Measurements from ENCODE around the gene CNTNAP5.

Gene CNTNAP5

GRCh38 chr2:124646166-124646815, 621.2 kb downstream of the CNTNAP5 start:
- FAIRE-seq: no peak

GRCh38 chr2:124647245-124647644, 622.2 kb downstream of the CNTNAP5 start:
- FAIRE-seq: no peak

DNA sequence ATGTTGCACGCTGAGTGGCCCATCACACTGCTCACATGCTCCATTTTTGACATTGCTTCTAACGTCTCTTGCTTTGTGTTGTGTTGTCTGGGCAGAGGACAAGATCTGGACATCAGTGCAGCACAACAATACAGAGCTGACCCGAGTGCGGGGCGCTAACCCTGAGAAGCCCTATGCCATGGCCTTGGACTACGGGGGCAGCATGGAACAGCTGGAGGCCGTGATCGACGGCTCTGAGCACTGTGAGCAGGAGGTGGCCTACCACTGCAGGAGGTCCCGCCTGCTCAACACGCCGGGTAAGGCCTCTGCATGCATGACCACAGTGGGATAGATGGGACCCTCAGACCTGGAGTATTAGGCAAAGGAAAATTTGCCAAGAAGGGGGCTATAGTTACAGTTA, 622.6 kb downstream of the CNTNAP5 start:
- FAIRE-seq: no peak

DNA sequence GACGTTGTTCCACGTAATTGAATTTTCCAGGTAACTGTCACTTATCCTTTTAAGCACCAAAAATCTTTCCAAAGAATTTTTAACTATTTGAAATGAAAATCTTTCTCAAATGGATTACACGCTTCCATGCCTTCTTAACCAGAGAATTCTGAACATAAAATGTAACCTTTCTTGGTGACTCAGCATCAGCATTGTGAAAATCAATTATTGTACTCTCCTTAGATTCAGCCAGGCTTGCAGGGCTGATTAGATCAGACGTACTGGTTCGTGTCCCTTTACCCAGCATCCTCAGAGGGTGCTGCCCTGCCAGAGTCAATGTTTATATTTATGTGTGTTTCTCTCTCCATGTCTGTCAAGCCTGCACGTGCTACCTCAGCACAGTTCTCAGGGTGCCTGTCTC, 623.9 kb downstream of the CNTNAP5 start:
- FAIRE-seq: no peak

DNA sequence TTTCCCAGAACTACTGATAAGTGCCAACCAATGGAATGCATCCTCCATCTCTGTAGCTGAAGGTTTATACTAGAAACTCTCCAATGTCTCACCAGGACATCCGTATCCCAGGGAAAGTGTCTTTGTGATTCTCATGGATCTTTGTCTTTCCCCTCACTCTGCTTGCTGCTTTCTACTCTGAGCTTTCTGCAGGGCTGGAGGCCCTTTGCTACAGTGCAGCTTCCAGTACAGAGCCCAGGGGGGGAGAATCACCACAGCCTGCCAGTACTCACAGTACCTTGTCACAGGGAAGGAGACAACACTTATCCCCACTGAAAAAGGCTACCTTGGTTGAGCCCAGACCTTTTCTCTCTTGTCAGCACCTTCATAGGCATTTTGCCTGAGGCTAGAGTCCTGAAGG, 627.0 kb downstream of the CNTNAP5 start:
- no peak for FAIRE-seq

DNA sequence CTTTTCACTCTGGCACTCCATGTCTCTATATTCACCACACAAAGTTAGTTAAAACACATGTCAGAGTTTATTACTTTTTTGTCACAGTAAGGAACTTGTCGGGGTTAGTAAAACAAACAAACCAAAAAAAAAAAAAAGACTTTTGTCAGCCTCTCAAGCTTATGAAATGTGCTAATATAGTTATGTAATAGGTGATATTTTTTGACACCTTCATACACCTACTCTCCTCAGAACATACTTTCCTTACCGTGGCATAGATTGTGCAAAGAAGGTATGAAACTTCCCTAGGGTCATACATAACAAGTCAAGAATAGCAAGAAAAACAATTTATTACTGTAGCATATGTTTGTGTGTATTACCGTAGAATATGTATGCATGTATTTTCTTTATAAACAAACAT, 633.3 kb downstream of the CNTNAP5 start:
- no peak for FAIRE-seq

GRCh38 chr2:124661558-124661957, 636.5 kb downstream of the CNTNAP5 start:
- no peak for FAIRE-seq

GRCh38 chr2:124662946-124663644, 638.0 kb downstream of the CNTNAP5 start:
- FAIRE-seq: no peak

GRCh38 chr2:124663645-124663997, 638.5 kb downstream of the CNTNAP5 start:
- no peak for FAIRE-seq

DNA sequence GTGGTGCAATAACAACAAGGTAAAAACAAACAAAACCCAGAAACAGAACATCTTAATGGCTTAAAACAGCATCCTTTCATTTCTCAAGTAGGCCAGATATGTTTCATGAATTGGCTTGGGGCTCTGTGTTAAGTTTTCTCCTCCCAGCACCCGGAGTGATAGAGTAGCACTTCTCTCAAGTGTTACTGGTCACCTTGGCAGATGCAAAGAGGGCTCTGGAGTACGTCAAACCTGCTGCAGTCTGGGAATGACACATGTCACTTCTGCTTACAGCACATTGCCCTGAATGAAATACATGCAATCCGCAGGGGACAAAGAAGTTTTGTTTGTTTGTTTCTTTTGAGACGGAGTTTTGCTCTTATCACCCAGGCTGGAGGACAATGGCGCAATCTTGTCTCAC, 639.3 kb downstream of the CNTNAP5 start:
- FAIRE-seq: no peak

DNA sequence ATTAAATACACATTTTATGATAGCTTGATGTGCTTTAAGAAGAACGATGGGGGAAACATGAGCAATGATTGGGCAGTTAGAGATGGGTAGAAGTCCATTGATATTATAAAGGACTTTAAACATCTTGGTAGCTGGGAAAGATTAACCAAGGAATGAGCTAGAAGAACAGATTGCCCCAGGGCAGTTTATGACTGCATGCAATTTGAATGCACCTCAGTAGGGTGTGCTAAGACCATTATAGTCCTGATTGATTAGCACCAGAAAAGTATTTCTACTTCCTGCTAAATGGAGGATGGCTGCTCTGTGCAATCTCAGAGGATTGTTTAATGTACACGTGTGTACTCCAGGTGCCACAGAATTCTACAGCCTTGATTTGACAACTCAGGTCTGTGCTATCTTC, 641.9 kb downstream of the CNTNAP5 start:
- FAIRE-seq: no peak

DNA sequence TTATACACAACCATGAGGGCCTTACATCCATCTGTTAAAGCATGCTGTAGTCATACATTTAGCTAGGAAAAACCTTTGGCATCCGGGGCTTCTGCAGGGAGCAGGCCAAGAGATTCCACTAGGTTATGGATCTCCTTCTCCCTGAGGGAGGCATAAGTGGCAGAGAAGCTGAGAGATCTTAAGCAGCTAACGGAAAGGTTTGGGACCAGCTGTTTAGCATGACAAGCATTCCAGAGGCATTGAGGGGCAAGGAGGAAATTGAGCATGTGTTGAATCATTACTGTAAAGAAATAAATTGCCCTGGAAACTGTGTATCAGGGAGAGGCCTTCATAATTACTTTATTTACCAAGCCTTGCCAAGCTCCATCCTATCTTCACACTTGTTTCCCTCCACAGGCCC, 643.1 kb downstream of the CNTNAP5 start:
- FAIRE-seq: no peak

- no peak for FAIRE-seq
These were observed 645.1 kb downstream of the CNTNAP5 start for GRCh38 chr2:124670187-124670586.

- FAIRE-seq: no peak
These were observed 653.0 kb downstream of the CNTNAP5 start for GRCh38 chr2:124678043-124678442.

GRCh38 chr2:124683536-124684428, 658.7 kb downstream of the CNTNAP5 start:
- no peak for FAIRE-seq

DNA sequence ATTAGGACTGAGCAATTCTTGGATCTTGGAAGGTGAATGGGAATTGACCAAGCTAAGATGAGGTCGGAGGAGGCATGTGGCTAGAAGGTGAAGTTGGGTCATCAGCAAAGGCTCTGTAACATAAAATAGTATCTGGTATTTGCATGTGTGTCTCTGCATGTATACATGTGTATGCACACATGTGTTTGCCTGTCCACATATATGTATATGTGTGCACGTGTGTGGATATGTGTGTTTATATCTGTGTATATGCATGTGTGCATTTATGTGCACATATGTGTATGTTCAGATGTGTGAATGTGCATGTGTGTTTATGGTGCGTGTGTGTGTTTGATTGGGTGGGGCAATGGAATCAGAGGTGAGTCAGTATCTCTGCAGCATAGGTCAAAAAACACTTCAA, 664.3 kb downstream of the CNTNAP5 start:
- FAIRE-seq: no peak

DNA sequence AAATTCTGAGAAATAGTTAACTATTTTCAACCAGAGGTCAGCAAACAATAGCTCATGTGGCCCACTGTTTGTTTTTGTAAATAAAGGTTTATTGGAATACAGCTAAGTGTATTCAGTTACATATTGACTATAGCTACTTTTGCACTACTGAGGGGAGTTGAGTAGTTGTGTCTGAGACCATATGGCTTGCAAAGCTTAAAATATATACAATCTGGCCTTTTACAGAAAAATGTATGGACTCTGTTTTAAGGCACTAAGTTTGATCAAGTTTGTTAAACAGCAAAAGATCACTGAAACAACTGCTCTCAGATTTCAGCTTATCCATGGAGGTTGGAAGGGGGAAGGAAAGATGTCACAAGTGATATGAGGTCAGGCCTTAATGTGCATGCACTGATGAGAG, 667.1 kb downstream of the CNTNAP5 start:
- FAIRE-seq: no peak

GRCh38 chr2:124692707-124693106, 667.6 kb downstream of the CNTNAP5 start:
- FAIRE-seq: no peak

- FAIRE-seq: no peak
These were observed 668.1 kb downstream of the CNTNAP5 start for GRCh38 chr2:124693156-124693555.

DNA sequence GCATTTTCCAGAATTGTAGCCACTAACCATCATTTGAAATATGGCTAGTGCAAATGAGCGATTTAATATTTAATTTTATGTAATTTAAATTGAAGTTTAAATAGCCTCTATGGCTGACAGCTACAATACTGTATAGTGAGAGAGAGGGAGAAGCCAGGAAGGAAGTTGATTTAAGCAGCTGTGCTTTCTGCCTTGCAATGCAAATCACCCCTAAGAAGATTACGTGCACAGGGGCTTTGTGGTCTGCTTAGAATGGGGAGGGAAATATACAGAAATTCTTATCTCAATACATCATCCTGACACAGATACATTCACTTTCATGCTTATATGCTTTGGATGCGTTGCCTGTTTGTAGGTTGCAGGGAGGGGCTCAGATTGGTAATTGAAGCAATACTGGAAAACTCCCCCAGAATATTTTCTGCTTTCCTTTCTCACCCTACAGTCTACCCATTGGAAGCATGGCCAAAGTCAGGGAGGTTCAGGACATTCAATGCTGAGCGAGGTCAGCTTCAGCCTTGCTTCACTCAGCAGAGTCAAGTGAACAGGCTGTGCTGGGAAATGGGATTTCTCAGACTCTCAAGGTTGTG, 674.0 kb downstream of the CNTNAP5 start:
- FAIRE-seq: no peak

DNA sequence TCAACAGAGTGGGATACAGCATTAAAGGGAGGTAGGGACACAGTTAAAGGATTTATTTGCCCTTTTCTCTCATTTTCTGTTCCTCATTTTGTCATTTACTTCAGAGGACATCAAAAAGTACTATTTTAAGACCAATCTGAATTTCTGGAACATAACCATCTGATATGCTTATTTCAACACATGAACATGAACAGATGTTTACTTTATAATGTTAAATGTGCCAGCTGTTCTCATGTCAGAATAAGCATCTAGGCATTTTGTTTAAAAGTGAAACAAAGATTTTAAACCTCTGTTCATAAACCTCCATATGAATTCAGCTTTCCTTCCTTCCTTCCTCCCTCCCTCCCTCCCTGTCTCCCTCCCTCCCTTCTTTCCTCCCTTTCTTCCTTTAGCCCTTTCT, 677.7 kb downstream of the CNTNAP5 start:
- no peak for FAIRE-seq

DNA sequence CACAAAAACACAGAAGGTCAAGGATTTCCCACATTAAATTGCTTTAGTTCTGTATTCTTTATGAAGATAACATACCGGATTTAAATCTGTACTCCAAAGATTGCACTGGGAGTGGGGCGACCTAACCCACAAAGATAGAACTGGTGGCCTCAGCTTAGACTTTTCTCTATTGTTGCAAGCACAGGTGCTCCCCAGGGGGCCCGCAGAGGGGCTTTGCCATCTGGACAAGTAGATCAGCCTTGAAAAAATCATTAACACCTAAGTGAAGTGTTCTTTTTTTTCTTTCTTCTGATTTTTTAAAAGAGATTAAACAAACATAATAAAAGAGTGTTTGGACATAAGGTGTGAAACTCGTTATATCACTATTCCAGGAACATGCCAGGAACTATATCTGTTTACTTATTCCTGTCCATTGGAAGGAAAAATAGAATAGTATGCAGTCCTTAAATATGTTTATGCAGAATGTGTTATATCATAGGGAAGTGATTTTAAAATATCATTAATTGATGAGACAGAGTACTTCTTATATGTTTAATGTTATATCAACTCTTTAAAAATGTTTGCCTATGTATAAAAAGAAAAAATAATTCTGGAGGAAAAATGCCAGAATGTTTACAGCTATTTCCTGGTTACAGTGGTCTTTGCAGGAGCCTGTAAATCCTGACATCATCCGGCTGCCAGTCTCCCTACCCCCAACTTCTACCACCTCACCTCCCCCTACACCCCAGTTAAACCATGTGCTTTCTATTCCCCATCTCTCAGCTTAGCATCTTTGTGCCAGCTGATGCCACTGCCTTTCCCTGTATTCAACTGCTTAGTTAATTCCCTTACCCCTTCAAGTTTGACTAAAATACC, 679.2 kb downstream of the CNTNAP5 start:
- no peak for FAIRE-seq

DNA sequence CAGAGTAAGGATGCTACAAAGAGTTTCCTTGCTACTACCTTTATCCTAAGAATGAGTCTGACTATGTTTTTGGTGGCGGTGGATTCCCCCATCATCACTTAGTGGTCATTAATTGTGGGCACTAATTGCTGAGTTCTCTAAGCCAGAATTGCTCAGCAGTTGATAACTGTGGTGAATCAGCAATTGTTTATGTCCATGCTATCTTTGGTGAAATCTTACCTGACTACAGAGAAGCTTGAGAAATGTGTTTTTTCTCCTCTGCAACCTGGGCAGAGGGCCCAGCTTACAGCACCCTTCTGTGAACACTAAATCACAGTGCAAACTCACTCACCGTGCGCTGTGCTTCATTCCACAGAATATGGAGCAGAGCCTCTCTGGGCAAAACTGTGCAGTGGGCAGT, 683.6 kb downstream of the CNTNAP5 start:
- no peak for FAIRE-seq
